Activated B cell treated with CpG ODN at 0.5 μM for 24 hours (primary cell): ENCODE measurements around the gene RUFY4. TPM values are rescaled to one million over a fixed set of nuclear protein-coding genes. Genes with fewer than 3 reads are reported as not detected.
"Not testable (repeated sequence)": the region's sequence is repeated elsewhere in the genome, so short reads cannot be mapped to it uniquely, and the experiment has no call there.

Source experiments
- ATAC-seq: fragments of 200-7000 bp; cut with Tn5 transposase; one replicate; pipeline ENCODE4 v1.10.0; 2021; ENCODE audit warnings: low read depth, mild to moderate bottlenecking, moderate library complexity
- CTCF ChIA-PET: fragments of 350-600 bp; sonication (Branson Sonifier 250); formaldehyde crosslinking; loops from one replicate; lab custom pipeline; 2021; ENCODE audit warnings: antibody characterized with exemption; lab: Charles Lee
- POLR2A ChIA-PET: fragments of 350-600 bp; sonication (Branson Sonifier 250); formaldehyde crosslinking; loops from one replicate; lab custom pipeline; 2021; ENCODE audit warnings: antibody characterized with exemption; lab: Charles Lee
- DNase-seq: peaks from one replicate; pipeline ENCODE4 v3.0.0; 2022
- H3K27ac Mint-ChIP-seq: one replicate; pipeline ENCODE4 v1.8.0; 2020; ENCODE audit warnings: mixed read lengths
- H3K27me3 Mint-ChIP-seq: one replicate; pipeline ENCODE4 v1.8.0; 2021; ENCODE audit warnings: mixed read lengths
- H3K36me3 Mint-ChIP-seq: one replicate; pipeline ENCODE4 v1.8.0; 2021; ENCODE audit warnings: low read depth, mixed read lengths
- H3K4me1 Mint-ChIP-seq: one replicate; pipeline ENCODE4 v1.8.0; 2021; ENCODE audit warnings: mixed read lengths
- H3K4me3 Mint-ChIP-seq: one replicate; pipeline ENCODE4 v1.8.0; 2020; ENCODE audit warnings: mild to moderate bottlenecking, mixed read lengths
- H3K9me3 Mint-ChIP-seq: one replicate; pipeline ENCODE4 v1.8.0; 2020; ENCODE audit warnings: mixed read lengths
- intact Hi-C: fragments of 100-400 bp; cut with micrococcal nuclease; formaldehyde crosslinking; loops from one replicate; pipeline ENCODE4 v1.15.1; 2024
- total RNA-seq: library from RNA; stranded (reverse); gene quantifications from 2 replicates; pipeline ENCODE4 v1.2.3, GENCODE V29; 2022
- TF ChIP-seq, protein P1 (sequence below): fragments of 200-600 bp; IDR thresholded peaks from one replicate; pipeline ENCODE4 v1.8.0; 2022; ENCODE audit warnings: antibody characterized with exemption, mild to moderate bottlenecking

The RUFY4 gene
- total RNA-seq, 1 donor from 2014 or later, result 0.53 TPM

DNA sequence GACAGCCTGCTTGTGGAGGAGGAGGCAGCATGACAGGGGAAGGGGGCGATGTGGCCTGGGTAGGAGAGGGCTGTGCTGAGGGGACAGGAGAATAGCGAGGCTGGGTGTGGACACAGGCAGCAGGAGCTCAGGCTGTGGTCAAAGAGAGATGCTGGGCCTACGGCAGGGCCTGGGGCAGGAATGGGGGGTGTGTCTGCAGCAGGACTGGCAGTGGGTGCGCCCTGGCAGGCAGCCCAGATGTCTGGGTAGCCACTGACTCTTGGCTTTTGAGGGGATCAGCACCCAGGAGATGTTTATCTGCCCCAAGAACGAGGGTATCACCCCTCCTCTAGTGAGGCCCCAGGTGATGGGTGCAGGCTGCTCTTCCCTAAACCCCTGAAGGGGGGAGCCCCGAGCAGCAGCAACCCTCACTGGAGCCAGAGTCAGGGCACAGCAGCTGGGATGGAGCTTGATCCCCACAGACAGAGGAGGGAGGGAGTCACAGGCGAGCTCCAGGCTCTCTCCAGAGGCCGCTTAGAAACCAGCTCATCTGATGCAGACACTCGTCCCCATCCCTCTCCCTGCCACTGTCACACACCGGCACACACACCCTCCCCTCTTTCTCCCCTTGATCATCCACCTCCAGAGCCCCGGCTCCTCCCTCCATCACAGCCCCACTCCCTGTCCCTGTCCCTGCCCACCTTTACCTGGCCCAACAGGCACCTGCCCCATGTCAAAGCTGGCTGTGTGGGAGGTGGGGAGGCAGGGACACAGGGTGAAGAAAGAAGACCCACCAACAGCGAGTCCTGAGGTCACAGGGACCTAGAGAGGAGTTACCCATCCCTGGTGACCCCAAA lies 36.5 kb upstream of the RUFY4 start:
- no peak overlapping the region for H3K4me3 Mint-ChIP-seq
- ATAC-seq (no peak), DNase-seq (no peak)
- no peaks in the 10 kb centered on the region for H3K9me3 Mint-ChIP-seq
- CTCF ChIA-PET, result interaction anchor here (1.1 to 2.9 kb wide), 2 partner anchors 30 to 247 kb away, joined by 3 to 18 read pairs; no protein-coding TSS in a partner anchor
- no peaks in the 10 kb centered on the region for H3K36me3 Mint-ChIP-seq
- TF ChIP-seq, protein P1, sequence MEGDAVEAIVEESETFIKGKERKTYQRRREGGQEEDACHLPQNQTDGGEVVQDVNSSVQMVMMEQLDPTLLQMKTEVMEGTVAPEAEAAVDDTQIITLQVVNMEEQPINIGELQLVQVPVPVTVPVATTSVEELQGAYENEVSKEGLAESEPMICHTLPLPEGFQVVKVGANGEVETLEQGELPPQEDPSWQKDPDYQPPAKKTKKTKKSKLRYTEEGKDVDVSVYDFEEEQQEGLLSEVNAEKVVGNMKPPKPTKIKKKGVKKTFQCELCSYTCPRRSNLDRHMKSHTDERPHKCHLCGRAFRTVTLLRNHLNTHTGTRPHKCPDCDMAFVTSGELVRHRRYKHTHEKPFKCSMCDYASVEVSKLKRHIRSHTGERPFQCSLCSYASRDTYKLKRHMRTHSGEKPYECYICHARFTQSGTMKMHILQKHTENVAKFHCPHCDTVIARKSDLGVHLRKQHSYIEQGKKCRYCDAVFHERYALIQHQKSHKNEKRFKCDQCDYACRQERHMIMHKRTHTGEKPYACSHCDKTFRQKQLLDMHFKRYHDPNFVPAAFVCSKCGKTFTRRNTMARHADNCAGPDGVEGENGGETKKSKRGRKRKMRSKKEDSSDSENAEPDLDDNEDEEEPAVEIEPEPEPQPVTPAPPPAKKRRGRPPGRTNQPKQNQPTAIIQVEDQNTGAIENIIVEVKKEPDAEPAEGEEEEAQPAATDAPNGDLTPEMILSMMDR, result no peak
- intact Hi-C loops, result no loop called here
- POLR2A ChIA-PET, result no interaction called here
- H3K4me1 Mint-ChIP-seq, result peaks cover 10% of the 10 kb centered on the region
- H3K27ac Mint-ChIP-seq, result no peak overlapping the region
- peaks cover 3% of the 10 kb centered on the region for H3K27me3 Mint-ChIP-seq

DNA sequence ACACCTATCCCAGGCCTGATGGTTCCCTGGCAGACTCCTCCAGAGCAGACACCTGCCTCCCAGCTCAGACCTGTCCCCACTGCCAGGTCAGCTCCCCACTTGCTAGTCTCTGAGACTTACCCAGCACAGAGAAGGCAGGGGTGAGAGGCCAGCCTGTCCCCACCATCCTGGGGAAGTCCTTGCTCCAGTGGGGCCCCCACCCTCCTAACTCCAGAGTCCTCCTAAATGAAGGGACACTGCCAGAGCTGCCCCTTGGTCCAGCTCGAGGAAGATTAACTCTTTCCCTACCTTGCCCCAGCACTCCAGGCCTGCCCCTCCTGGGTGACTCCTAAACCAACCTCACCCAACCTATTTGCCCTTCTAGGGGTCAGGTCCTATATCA lies 35.9 kb upstream of the RUFY4 start:
- H3K36me3 Mint-ChIP-seq, result no peaks in the 10 kb centered on the region
- H3K9me3 Mint-ChIP-seq, result no peaks in the 10 kb centered on the region
- intact Hi-C loops, result no loop called here
- no peak overlapping the region for H3K4me3 Mint-ChIP-seq
- ATAC-seq (no peak), DNase-seq (no peak)
- POLR2A ChIA-PET, result no interaction called here
- no peak overlapping the region for H3K27ac Mint-ChIP-seq
- TF ChIP-seq, protein P1, result no peak
- peaks cover 4% of the 10 kb centered on the region for H3K27me3 Mint-ChIP-seq
- CTCF ChIA-PET, result interaction anchor here (1.1 to 2.9 kb wide), 2 partner anchors 29 to 247 kb away, joined by 3 to 18 read pairs; no protein-coding TSS in a partner anchor
- peaks cover 10% of the 10 kb centered on the region for H3K4me1 Mint-ChIP-seq

DNA sequence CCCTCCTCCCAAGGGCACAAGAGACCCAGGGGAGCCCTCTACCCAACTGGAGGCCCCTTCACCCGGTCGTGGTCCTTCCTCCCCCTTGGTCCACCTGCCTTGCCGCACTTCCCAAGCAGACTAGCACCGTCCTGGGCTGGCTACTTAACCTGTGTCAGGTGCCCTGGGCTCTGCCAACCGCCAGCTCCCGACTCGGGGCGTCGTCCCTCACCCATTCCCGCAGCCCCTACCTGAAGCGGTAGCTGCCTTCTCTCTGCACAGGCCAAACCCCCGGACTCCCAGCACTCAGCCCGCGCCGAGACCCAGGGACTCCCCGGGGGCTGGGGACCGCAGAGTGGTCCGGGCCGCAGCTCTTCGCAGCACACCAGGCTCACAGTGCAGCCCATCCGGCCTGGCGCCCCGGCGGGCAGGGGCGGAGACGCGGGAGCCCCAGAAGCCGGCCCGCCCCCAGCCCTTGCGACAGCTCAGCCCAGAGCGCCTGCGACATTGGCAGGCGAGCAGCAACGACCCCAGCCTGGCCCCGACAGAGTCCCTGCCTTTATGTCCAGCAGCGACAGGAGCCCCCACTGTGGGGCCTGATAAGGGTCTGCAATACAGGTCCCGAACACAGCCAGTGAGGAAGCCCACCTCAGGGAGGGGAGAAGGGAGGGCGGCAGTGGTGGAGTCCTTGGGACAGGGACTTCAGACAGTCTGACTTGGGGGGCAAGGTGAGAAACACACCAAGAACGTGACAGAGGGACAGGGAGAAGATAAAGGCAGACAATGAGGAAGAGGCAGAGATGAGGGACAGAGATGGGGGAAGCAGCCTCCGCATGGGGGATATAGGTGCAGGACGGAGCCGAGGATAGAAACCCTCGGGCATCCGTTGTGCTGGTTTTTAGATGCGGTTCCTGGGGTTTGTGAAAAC lies 35.2 kb upstream of the RUFY4 start:
- Mint-ChIP-seq H3K4me3 (peak overlapping the region; percentile 70), H3K4me1 (peaks cover 10% of the 10 kb centered on the region), H3K36me3 (no peaks in the 10 kb centered on the region), H3K9me3 (no peaks in the 10 kb centered on the region), H3K27ac (no peak overlapping the region), H3K27me3 (peaks cover 8% of the 10 kb centered on the region)
- POLR2A ChIA-PET, result no interaction called here
- CTCF ChIA-PET, result interaction anchor here (1.2 to 2.9 kb wide), 2 partner anchors 244 to 248 kb away, joined by 3 to 18 read pairs; no protein-coding TSS in a partner anchor
- no peak for ATAC-seq
- TF ChIP-seq, protein P1, result no peak
- DNase-seq, result no peak
- intact Hi-C loops, result loop anchor here (1.0 kb wide), 2 partner anchors 245 to 249 kb away; no protein-coding TSS in a partner anchor

DNA sequence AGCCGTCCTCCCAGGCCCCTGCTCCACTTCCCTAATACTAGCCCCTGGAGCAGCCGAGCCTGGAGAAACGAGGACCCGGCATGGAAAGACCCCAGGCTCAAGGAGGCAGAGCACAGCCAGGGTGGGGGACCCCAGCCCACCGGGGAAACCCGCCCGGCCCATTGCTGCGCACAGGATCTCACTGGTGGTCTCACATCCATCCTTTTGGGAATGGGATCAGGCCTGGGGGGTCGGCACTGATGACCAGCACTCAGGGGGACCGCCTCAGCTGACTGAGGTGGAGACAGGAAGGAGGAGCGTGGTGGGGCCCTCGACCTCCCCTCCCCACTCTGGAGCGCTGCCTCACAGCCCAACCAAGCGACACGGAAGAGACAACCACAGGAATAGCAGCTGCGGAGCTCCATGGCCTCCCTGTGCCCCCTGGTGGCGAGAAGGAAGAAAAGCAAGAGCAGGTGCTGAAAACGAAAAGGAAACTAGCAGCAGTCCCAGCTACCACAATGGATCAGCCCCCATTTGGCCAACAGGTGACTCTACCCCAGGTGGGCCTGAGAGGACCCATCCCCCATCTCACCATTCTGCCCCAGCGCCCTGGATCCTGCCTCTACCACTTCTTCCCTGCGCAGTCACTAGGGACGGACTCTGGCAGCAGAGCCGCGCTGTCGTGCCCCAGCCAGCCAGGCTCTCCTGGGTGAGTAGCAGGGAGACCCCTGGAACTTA lies 34.4 kb upstream of the RUFY4 start:
- Mint-ChIP-seq H3K4me1 (peaks cover 10% of the 10 kb centered on the region), H3K4me3 (peak overlapping the region; percentile 70), H3K27me3 (peaks cover 13% of the 10 kb centered on the region)
- H3K36me3 Mint-ChIP-seq, DNase-seq, H3K9me3 Mint-ChIP-seq, POLR2A ChIA-PET, H3K27ac Mint-ChIP-seq: not testable (repeated sequence)
- ATAC-seq, result peak; percentile 91
- CTCF ChIA-PET, result interaction anchor here (0.8 to 2.9 kb wide), 3 partner anchors 14 to 249 kb away, joined by 3 to 18 read pairs (median 3); no protein-coding TSS in a partner anchor
- intact Hi-C loops, result loop anchor here (1.0 kb wide), 2 partner anchors 245 to 249 kb away; no protein-coding TSS in a partner anchor
